Natural killer cell (primary cell): ENCODE results near the gene PRRC2B. TPM values are rescaled to one million over a fixed set of nuclear protein-coding genes. Genes with fewer than 3 reads are reported as not detected.
"Not testable (repeated sequence)": the region's sequence is repeated elsewhere in the genome, so short reads cannot be mapped to it uniquely, and the experiment has no call there.

ENCODE experiments used
- ATAC-seq, 3 donors: fragments of 150-1000 bp in 2 of 3; fragments of 200-7000 bp in 1 of 3; cut with Tn5 transposase; 1 replicate in 1 of 3; 2 replicates in 2 of 3; pipeline ENCODE4 v1.10.0; 2021; ENCODE audit warnings: mild to moderate bottlenecking in 2 of 3, moderate library complexity in 2 of 3
- DNase-seq, 2 donors: peaks; one replicate each; pipeline versions ENCODE4 v3.0.0 to v3.0.0-alpha.2; 2013 to 2021; ENCODE audit warnings: mixed read lengths in 1 of 2
- H3K27ac ChIP-seq: one replicate; pipeline ENCODE4 v1.5.1; 2013; ENCODE audit warnings: mild to moderate bottlenecking, low read length
- H3K27me3 ChIP-seq: one replicate; pipeline ENCODE4 v1.6.1; 2013; ENCODE audit warnings: low read length; ENCODE audit not compliant: control insufficient read depth, insufficient read depth
- H3K36me3 ChIP-seq: one replicate; pipeline ENCODE4 v1.6.1; 2013; ENCODE audit warnings: low read length; ENCODE audit not compliant: control insufficient read depth, insufficient read depth
- H3K4me1 ChIP-seq: one replicate; pipeline ENCODE4 v1.6.1; 2013; ENCODE audit warnings: low read length; ENCODE audit not compliant: control insufficient read depth, insufficient read depth
- H3K4me3 ChIP-seq: one replicate; pipeline ENCODE4 v1.5.1; 2013; ENCODE audit warnings: low read length
- H3K9me3 ChIP-seq: one replicate; pipeline ENCODE4 v1.6.1; 2013; ENCODE audit warnings: low read length; ENCODE audit not compliant: control insufficient read depth, insufficient read depth
- H3K27ac Mint-ChIP-seq, 2 donors: one replicate each; pipeline ENCODE4 v1.8.0; 2022; ENCODE audit warnings: mild to moderate bottlenecking in 2 of 2, mixed read lengths in 2 of 2, moderate library complexity in 1 of 2
- H3K27me3 Mint-ChIP-seq, 2 donors: one replicate each; pipeline ENCODE4 v1.8.0; 2022; ENCODE audit warnings: low read depth in 2 of 2, mixed read lengths in 2 of 2
- H3K36me3 Mint-ChIP-seq: one replicate; pipeline ENCODE4 v1.8.0; 2022; ENCODE audit warnings: mixed read lengths
- H3K4me1 Mint-ChIP-seq, 2 donors: one replicate each; pipeline ENCODE4 v1.8.0; 2022; ENCODE audit warnings: mixed read lengths in 2 of 2
- H3K4me3 Mint-ChIP-seq: one replicate; pipeline ENCODE4 v1.8.0; 2022; ENCODE audit warnings: mild to moderate bottlenecking, moderate library complexity, mixed read lengths
- H3K9me3 Mint-ChIP-seq, 2 donors: one replicate each; pipeline ENCODE4 v1.8.0; 2022; ENCODE audit warnings: mixed read lengths in 2 of 2
- CTCF ChIP-seq: fragments of 200-600 bp; IDR thresholded peaks from one replicate; pipeline ENCODE4 v1.8.0; 2022; ENCODE audit warnings: antibody characterized with exemption
- WGBS: methylation state at CpG from one replicate; pipeline ENCODE4 v1.1.7; 2013; ENCODE audit warnings: missing lambda C conversion rate; ENCODE audit not compliant: insufficient coverage; 5-methylcytosine and 5-hydroxymethylcytosine counted together
- intact Hi-C: fragments of 100-400 bp; cut with micrococcal nuclease; formaldehyde crosslinking; loops from one replicate; pipeline ENCODE4 v1.14.2; 2022
- total RNA-seq, 4 donors: library from RNA; stranded (reverse); fragments of 120-200 nt in 1 of 4; gene quantifications; one replicate each; pipeline versions ENCODE4 v1.2.3 to v1.2.4, GENCODE V29; 2013 to 2022

Gene PRRC2B
- total RNA-seq, 3 donors from 2014 or later (not counting 1 experiment from before 2014, with no cell fraction given): 249 to 275 (median 274) TPM

GRCh38 chr9:131366761-131367401 is 27.0 kb upstream of the PRRC2B start:
- DNase-seq: peak in 1 of 2 donors; percentile 46
- peak in 1 of 3 donors; percentile 36 for ATAC-seq
- Mint-ChIP-seq H3K9me3 (no peaks in the 10 kb centered on the region), H3K27me3 (no peaks in the 10 kb centered on the region), H3K4me1 (peaks cover 0 to 6% of the 10 kb centered on the region in 2 donors), H3K36me3 (no peaks in the 10 kb centered on the region), H3K27ac (no peak overlapping the region), H3K4me3 (no peak overlapping the region)
- no peaks in the 10 kb centered on the region for H3K27me3 ChIP-seq
- intact Hi-C loops: no loop called here
- no peaks in the 10 kb centered on the region for H3K36me3 ChIP-seq
- TF ChIP-seq CTCF: no peak
- no peaks in the 10 kb centered on the region for H3K9me3 ChIP-seq
- WGBS: 60% methylated on average over 6 of the region's 6 CpGs
- H3K4me3 ChIP-seq: no peak overlapping the region
- no peak overlapping the region for H3K27ac ChIP-seq
- H3K4me1 ChIP-seq: no peaks in the 10 kb centered on the region

DNA sequence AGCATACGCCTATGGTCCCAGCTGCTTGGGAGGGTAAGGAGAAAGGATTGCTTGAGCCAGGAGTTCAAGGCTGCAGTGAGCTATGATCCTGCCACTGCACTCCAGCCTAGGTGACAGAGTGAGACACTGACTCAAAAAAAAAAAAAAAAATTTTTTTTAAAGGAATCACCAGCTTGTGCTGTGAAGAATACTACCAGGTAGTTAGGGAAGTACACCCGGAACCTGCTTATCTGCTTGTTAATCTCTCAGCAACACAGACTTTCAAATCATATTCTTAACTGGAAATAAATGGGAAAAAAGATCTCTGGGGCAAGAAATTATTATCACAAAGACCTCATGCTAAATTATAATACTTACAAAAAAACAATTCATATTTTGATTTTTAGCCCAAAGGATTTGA is 26.4 kb upstream of the PRRC2B start:
- no peak overlapping the region for H3K27ac ChIP-seq
- WGBS: no CpG with 5 or more reads among the region's 2 CpGs
- peaks cover 4% of the 10 kb centered on the region for H3K4me1 ChIP-seq
- Mint-ChIP-seq H3K27ac (no peak overlapping the region), H3K36me3 (no peaks in the 10 kb centered on the region), H3K4me3 (no peak overlapping the region), H3K4me1 (peaks cover 5 to 11% of the 10 kb centered on the region in 2 donors), H3K9me3 (no peaks in the 10 kb centered on the region), H3K27me3 (no peaks in the 10 kb centered on the region)
- no peak for ATAC-seq
- intact Hi-C loops: no loop called here
- no peaks in the 10 kb centered on the region for H3K27me3 ChIP-seq
- no peaks in the 10 kb centered on the region for H3K9me3 ChIP-seq
- no peaks in the 10 kb centered on the region for H3K36me3 ChIP-seq
- H3K4me3 ChIP-seq: no peak overlapping the region
- TF ChIP-seq CTCF: no peak
- DNase-seq: no peak

GRCh38 chr9:131370638-131371037 is 23.2 kb upstream of the PRRC2B start:
- 84% methylated on average over 2 of the region's 2 CpGs for WGBS
- Mint-ChIP-seq H3K4me3 (no peak overlapping the region), H3K27ac (no peak overlapping the region), H3K4me1 (peaks cover 18 to 26% of the 10 kb centered on the region in 2 donors), H3K9me3 (no peaks in the 10 kb centered on the region), H3K36me3 (no peaks in the 10 kb centered on the region), H3K27me3 (no peaks in the 10 kb centered on the region)
- Histone ChIP-seq H3K36me3 (no peaks in the 10 kb centered on the region), H3K4me3 (no peak overlapping the region), H3K27ac (no peak overlapping the region), H3K4me1 (peaks cover 15% of the 10 kb centered on the region), H3K9me3 (no peaks in the 10 kb centered on the region), H3K27me3 (no peaks in the 10 kb centered on the region)
- TF ChIP-seq CTCF: no peak
- ATAC-seq: no peak
- DNase-seq: no peak
- intact Hi-C loops: no loop called here

- ATAC-seq: not testable (repeated sequence)
- peak overlapping the region; percentile 97 to 98 for H3K27ac Mint-ChIP-seq
Measured at GRCh38 chr9:131372599-131372973, 21.3 kb upstream of the PRRC2B start.

DNA sequence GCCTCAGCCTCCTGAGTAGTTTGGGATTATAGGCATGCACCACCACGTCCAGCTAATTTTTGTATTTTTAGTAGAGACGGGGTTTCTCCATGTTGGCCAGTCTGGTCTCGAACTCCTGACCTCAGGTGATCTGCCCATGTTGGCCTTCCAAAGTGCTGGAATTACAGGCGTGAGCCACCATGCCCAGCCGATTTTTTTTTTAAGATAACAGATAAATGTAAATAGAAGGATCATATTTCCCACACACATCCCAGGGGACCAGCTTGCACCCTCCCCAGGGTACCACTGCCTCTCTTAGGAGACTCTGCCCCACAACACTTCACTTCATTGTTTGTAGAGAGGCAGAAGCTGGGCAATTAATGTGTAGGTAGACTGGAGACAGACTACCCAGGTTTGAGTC is 19.2 kb upstream of the PRRC2B start:
- H3K27ac Mint-ChIP-seq, ATAC-seq, H3K4me3 ChIP-seq, DNase-seq, H3K9me3 ChIP-seq, H3K27me3 ChIP-seq, H3K27me3 Mint-ChIP-seq, H3K36me3 Mint-ChIP-seq, intact Hi-C loops, H3K27ac ChIP-seq, H3K9me3 Mint-ChIP-seq, H3K36me3 ChIP-seq: not testable (repeated sequence)
- peaks cover 18 to 21% of the 10 kb centered on the region in 2 donors for H3K4me1 Mint-ChIP-seq
- H3K4me3 Mint-ChIP-seq: peak overlapping the region; percentile 95
- 96% methylated on average over 3 of the region's 5 CpGs for WGBS
- peaks cover 15% of the 10 kb centered on the region for H3K4me1 ChIP-seq

More at GRCh38 chr9:131372599-131372973, 21.3 kb upstream of the PRRC2B start:
- not testable (repeated sequence) for H3K36me3 Mint-ChIP-seq, H3K9me3 ChIP-seq, H3K27me3 Mint-ChIP-seq, H3K36me3 ChIP-seq, H3K9me3 Mint-ChIP-seq, H3K27me3 ChIP-seq, DNase-seq
- Histone ChIP-seq H3K27ac (peak overlapping the region; percentile 82), H3K4me3 (peak overlapping the region; percentile 70), H3K4me1 (peaks cover 15% of the 10 kb centered on the region)
- Mint-ChIP-seq H3K4me1 (peaks cover 18 to 21% of the 10 kb centered on the region in 2 donors), H3K4me3 (peak overlapping the region; percentile 95)
- intact Hi-C loops: loop anchor here (2.0 kb wide), 1 partner anchor 50 kb away; no protein-coding TSS in a partner anchor
- WGBS: 54% methylated on average over 17 of the region's 17 CpGs
